ACC112 (cell line): ENCODE results near the gene MAP1LC3A.

Experiments
- H2AFZ ChIP-seq: fragments of 200-600 bp; sonication (generic); one replicate; pipeline ENCODE4 v1.6.0; 2017; ENCODE audit warnings: antibody characterized with exemption, low read length; ENCODE audit not compliant: unreplicated experiment
- H3K27ac ChIP-seq: fragments of 200-600 bp; sonication (generic); 2 replicates; pipeline ENCODE4 v1.5.1; 2014; ENCODE audit warnings: low read depth, mild to moderate bottlenecking, antibody characterized with exemption, low read length, moderate library complexity
- H3K27me3 ChIP-seq: fragments of 200-600 bp; sonication (generic); 2 replicates; pipeline ENCODE4 v1.6.1; 2014; ENCODE audit warnings: mild to moderate bottlenecking, antibody characterized with exemption, low read length, moderate library complexity, mixed read lengths; ENCODE audit not compliant: insufficient read depth
- H3K36me3 ChIP-seq: fragments of 200-600 bp; sonication (generic); 2 replicates; pipeline ENCODE4 v1.6.1; 2016; ENCODE audit warnings: mild to moderate bottlenecking, antibody characterized with exemption, low read length, moderate library complexity, mixed read lengths; ENCODE audit not compliant: insufficient read depth
- H3K4me1 ChIP-seq: fragments of 200-600 bp; sonication (generic); one replicate; pipeline ENCODE4 v1.6.1; 2016; ENCODE audit warnings: low read length, mixed read lengths; ENCODE audit not compliant: insufficient read depth, unreplicated experiment, control insufficient read depth
- H3K4me3 ChIP-seq: fragments of 200-600 bp; sonication (generic); 2 replicates; pipeline ENCODE4 v1.5.1; 2014; ENCODE audit warnings: mild to moderate bottlenecking, low read depth, low read length
- H3K79me2 ChIP-seq: fragments of 200-600 bp; sonication (generic); one replicate; pipeline ENCODE4 v1.6.0; 2016; ENCODE audit warnings: low read length; ENCODE audit not compliant: control insufficient read depth, unreplicated experiment, insufficient read depth

MAP1LC3A gene

DNA sequence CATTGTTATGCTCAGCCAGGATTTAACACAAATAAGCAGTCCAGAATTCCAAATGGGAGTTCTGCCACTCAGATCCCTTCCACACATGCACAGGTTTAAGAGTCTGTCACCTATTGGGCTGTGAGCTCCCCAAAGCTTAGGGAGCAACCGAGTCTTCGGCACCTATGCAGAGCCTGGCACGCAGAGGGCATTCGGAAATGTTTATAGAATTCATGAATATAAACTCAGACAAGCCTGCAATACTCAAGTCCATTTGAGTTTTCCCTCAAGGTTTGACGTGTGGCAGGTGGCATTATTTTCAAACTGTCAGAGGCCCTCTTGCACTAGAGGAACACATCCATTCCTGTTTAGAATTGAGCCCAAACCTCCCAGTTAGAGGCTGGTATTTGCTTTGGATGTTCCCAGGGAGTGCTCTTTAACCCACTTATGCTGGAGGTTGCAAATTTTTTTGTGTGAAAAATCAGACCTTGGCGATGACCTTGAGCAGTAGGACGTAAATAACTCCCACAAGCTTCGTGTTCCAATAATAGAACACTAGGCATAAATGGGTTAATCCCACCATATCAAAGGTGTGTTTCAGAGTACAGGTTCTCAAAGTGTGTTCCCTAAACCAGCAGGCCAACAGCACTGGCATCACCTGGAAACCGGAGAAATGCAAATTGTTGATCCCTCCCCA lies 28.1 kb downstream of the MAP1LC3A start:
- no peak overlapping the region for H2AFZ ChIP-seq
- H3K4me1 ChIP-seq = peaks cover 19% of the 10 kb centered on the region
- H3K27me3 ChIP-seq = no peaks in the 10 kb centered on the region
- H3K4me3 ChIP-seq = no peak overlapping the region
- no peaks in the 10 kb centered on the region for H3K36me3 ChIP-seq
- H3K79me2 ChIP-seq = no peaks in the 10 kb centered on the region
- H3K27ac ChIP-seq = no peak overlapping the region

DNA sequence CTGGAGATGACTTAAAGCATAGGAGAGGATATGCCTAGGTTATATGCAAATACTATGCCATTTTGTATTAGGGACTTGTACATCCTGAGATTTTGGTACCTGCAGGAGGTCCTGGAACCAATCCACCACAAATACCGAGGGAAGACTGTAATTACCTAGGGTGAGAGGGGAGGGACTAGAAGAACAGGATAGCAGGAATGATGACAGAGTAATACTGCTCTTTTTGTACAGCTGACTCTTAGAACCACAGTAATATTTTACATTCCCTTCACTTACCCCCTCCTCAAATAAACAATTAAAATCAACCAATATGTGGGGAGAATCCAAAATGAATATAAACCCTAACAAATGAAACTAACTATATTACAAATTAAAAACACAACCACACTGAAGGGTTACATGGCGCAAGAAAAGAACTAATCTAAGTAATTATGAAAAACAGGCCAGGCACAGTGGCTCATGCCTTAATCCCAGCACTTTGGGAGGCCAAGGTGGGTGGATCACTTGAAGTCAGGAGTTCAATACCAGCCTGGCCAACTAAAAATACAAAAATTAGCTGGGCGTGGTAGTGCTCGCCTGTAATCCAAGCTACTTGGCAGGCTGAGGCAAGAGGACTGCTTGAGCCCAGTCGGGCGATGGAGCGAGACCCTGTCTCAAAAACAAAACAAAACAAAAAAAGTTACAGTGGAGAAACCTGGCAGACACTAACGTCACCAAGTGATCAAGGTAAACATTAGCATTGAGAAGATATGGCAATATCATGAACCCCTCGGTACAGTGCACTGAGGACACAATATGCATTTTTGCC lies 37.1 kb downstream of the MAP1LC3A start:
- H2AFZ ChIP-seq = no peak overlapping the region
- H3K36me3 ChIP-seq = no peaks in the 10 kb centered on the region
- H3K79me2 ChIP-seq = no peaks in the 10 kb centered on the region
- no peak overlapping the region for H3K4me3 ChIP-seq
- no peaks in the 10 kb centered on the region for H3K27me3 ChIP-seq
- H3K4me1 ChIP-seq = no peaks in the 10 kb centered on the region
- no peak overlapping the region for H3K27ac ChIP-seq

DNA sequence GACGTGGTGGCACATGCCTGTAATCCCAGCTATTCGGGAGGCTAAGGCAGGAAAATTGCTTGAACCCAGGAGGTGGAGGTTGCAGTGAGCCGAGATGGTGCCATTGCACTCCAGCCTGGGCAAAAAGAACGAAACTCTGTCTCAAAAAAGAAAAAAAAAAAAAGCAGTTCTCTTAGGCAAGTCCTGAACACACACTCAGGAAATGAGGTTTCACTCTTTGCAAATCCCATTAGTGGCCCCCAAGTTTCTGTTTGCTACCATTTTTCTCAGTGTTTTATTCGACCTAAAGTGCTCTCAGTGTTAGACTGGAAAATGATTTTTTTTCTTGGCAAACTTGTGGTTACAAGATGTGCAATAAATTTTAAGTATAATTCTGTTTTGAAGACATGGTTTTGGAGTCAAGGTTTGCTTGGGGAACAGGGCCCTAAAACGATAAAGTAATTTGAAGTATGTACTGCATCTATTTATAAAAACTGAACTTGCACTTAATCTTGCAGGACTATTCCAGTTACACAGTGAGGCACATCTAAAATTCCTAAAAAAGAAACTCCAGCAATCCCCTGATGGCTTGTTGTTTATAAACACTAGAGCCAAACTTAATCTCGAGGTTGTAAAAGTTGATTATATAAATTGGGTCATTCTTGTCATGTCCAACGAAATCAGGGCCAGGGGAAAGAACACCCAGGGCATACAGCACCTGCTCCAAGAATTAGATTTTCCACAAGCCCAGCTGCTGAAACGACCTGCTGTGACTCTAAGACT lies 42.6 kb downstream of the MAP1LC3A start:
- H2AFZ ChIP-seq = no peak overlapping the region
- no peaks in the 10 kb centered on the region for H3K36me3 ChIP-seq
- H3K4me3 ChIP-seq = no peak overlapping the region
- H3K79me2 ChIP-seq = no peaks in the 10 kb centered on the region
- H3K4me1 ChIP-seq = no peaks in the 10 kb centered on the region
- H3K27ac ChIP-seq = no peak overlapping the region
- H3K27me3 ChIP-seq = no peaks in the 10 kb centered on the region

DNA sequence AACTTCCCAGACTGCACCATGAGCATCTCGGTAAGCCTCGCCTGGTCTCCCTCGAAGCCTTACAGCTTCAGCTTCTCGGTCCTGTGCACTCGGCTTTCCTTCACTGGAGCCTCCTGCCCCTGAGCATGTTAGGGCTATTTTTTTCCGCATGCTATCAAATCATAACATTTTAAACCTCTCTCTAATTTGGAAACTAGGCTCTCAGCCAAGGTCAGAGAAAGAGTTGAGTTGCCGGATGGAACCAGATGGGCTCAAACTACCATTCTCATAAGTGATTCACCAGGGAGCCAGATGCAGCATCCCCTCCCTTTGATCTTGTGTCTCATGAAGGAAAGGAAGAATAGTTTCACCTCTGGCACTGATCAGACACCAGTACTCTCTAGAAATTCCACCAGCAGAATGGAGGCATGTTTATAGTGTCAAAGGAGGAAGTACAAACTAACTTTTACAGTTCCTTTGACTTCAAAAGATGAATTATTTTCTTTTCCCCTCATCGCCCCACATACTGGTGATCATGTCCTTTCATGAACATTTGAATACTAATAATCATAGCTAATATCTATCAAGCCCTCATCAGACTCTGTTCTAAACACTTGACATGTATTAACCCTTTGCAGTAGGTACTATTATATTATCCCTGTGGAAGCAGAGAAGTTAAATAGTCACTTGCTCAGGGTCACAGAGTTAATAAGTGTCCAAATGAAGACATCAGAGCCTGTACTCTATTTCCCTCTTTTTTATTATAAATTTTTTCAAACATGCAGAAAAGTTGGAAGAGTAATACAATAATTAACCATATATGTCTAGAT lies 46.7 kb downstream of the MAP1LC3A start:
- Histone ChIP-seq H3K27ac (no peak overlapping the region), H3K27me3 (no peaks in the 10 kb centered on the region), H2AFZ (no peak overlapping the region), H3K79me2 (no peaks in the 10 kb centered on the region), H3K4me3 (no peak overlapping the region), H3K36me3 (no peaks in the 10 kb centered on the region), H3K4me1 (no peaks in the 10 kb centered on the region)

DNA sequence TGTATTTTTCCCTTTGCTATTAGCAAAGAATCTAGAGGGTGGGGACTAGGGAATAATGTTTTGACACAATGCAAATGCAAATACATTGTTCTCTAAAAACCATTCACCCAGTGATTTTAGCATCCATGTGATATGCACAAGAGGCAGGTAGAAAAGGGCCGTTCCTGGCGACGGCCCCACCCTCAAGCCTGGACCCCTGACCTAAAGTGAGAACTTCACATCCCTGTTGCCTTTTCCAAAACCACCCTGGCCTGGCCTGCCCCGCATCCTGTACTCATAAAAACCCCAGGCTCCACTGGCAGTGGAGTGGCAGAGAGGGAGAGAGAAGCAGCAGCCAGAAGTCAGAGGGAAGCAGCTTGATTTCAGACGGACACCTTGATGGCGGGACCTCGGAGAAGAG lies 48.5 kb downstream of the MAP1LC3A start:
- no peaks in the 10 kb centered on the region for H3K79me2 ChIP-seq
- H3K4me1 ChIP-seq = no peaks in the 10 kb centered on the region
- H2AFZ ChIP-seq = no peak overlapping the region
- no peaks in the 10 kb centered on the region for H3K27me3 ChIP-seq
- H3K27ac ChIP-seq = no peak overlapping the region
- no peaks in the 10 kb centered on the region for H3K36me3 ChIP-seq
- H3K4me3 ChIP-seq = no peak overlapping the region
